Fibroblast of villous mesenchyme (primary cell): Measurements from ENCODE around the gene GET4. TPM values are rescaled to one million over a fixed set of nuclear protein-coding genes. Genes with fewer than 3 reads are reported as not detected.

Experiments
- DNase-seq: peaks from one replicate; pipeline ENCODE4 v3.0.0-alpha.2; 2010; ENCODE audit warnings: low read depth
- H3K4me3 ChIP-seq: 2 replicates; pipeline ENCODE4 v1.5.1; 2011; ENCODE audit warnings: low read depth, mild to moderate bottlenecking, low read length
- CTCF ChIP-seq: IDR thresholded peaks from 2 replicates; pipeline ENCODE4 v1.5.1; 2012; ENCODE audit warnings: low read depth, mild to moderate bottlenecking, low read length; ENCODE audit not compliant: insufficient read depth
- total RNA-seq: library from RNA; depleted of rRNA; stranded (reverse); fragments of >200 nt; gene quantifications from 2 replicates; pipeline ENCODE4 v1.2.3, GENCODE V29; 2012

Gene GET4
- total RNA-seq, 1 donor, result 15.1 TPM

GRCh38 chr7:917255-918117 is 41.1 kb downstream of the GET4 start:
- H3K4me3 ChIP-seq, result no peak overlapping the region
- TF ChIP-seq CTCF, result no peak
- DNase-seq, result no peak

- H3K4me3 ChIP-seq, result no peak overlapping the region
- no peak for DNase-seq
- TF ChIP-seq CTCF, result no peak
These were observed 41.7 kb downstream of the GET4 start for GRCh38 chr7:918118-918425.

- H3K4me3 ChIP-seq, result no peak overlapping the region
- TF ChIP-seq CTCF, result no peak
- no peak for DNase-seq
These were observed 42.2 kb downstream of the GET4 start for GRCh38 chr7:918441-919113.

GRCh38 chr7:919114-919442 is 42.7 kb downstream of the GET4 start:
- H3K4me3 ChIP-seq, result no peak overlapping the region
- no peak for DNase-seq
- TF ChIP-seq CTCF, result no peak

GRCh38 chr7:919924-920341 is 43.6 kb downstream of the GET4 start:
- H3K4me3 ChIP-seq, result no peak overlapping the region
- no peak for DNase-seq
- TF ChIP-seq CTCF, result no peak

- DNase-seq, result no peak
- no peak overlapping the region for H3K4me3 ChIP-seq
- no peak for TF ChIP-seq CTCF
These were observed 44.2 kb downstream of the GET4 start for GRCh38 chr7:920351-921070.
